UCSD-AML1 (cell line): ENCODE measurements around the gene KIF26B.

Experiments used
- DNase-seq: peaks from one replicate; lab custom pipeline; 2025; ENCODE audit not compliant: unreplicated experiment; lab: John Stamatoyannopoulos, UW

Gene KIF26B

GRCh38 chr1:245132771-245133170 lies 22.0 kb upstream of the KIF26B start:
- no peak for DNase-seq

- DNase-seq: no peak
These were observed 20.6 kb upstream of the KIF26B start for GRCh38 chr1:245133995-245134715.

GRCh38 chr1:245142171-245142798 lies 12.5 kb upstream of the KIF26B start:
- no peak for DNase-seq

GRCh38 chr1:245142976-245143375 lies 11.8 kb upstream of the KIF26B start:
- DNase-seq: no peak

- DNase-seq: no peak
These were observed 10.9 kb upstream of the KIF26B start for GRCh38 chr1:245143849-245144248.

- DNase-seq: no peak
These were observed 6.7 kb upstream of the KIF26B start for GRCh38 chr1:245148069-245148468.

GRCh38 chr1:245148861-245149260 lies 5.9 kb upstream of the KIF26B start:
- no peak for DNase-seq

GRCh38 chr1:245153081-245153551 lies 1.7 kb upstream of the KIF26B start:
- DNase-seq: peak; percentile 62

- DNase-seq: peak; percentile 48
These were observed 995 bp upstream of the KIF26B start for GRCh38 chr1:245153552-245154428.

GRCh38 chr1:245155272-245156040 lies 671 bp downstream of the KIF26B start:
- no peak for DNase-seq

GRCh38 chr1:245156041-245156735 lies 1.4 kb downstream of the KIF26B start:
- DNase-seq: peak; percentile 88

- no peak for DNase-seq
These were observed 2.1 kb downstream of the KIF26B start for GRCh38 chr1:245156736-245157505.

GRCh38 chr1:245158913-245159312 lies 4.1 kb downstream of the KIF26B start:
- DNase-seq: no peak

GRCh38 chr1:245160288-245160687 lies 5.5 kb downstream of the KIF26B start:
- no peak for DNase-seq

- no peak for DNase-seq
These were observed 6.1 kb downstream of the KIF26B start for GRCh38 chr1:245160741-245161400.

GRCh38 chr1:245161866-245162265 lies 7.1 kb downstream of the KIF26B start:
- DNase-seq: no peak

- no peak for DNase-seq
These were observed 11.7 kb downstream of the KIF26B start for GRCh38 chr1:245166471-245166885.

- peak; percentile 83 for DNase-seq
These were observed 13.3 kb downstream of the KIF26B start for GRCh38 chr1:245168086-245168485.

GRCh38 chr1:245168906-245169305 lies 14.1 kb downstream of the KIF26B start:
- no peak for DNase-seq
